HG03460 (cell line): ENCODE results near the gene ARG1.
"Not testable (repeated sequence)": the region's sequence is repeated elsewhere in the genome, so short reads cannot be mapped to it uniquely, and the experiment has no call there.

Experiments
- ATAC-seq: cut with Tn5 transposase; IDR thresholded peaks from one replicate; pipeline ENCODE4 v1.9.1; 2021; ENCODE audit not compliant: unreplicated experiment

ARG1 gene

GRCh38 chr6:131572686-131573415 lies at the start of gene ARG1:
ARG1 (plus strand) TSS chr6:131573226; CDS start chr6:131573283, 57 bp downstream.
- no peak for ATAC-seq

DNA sequence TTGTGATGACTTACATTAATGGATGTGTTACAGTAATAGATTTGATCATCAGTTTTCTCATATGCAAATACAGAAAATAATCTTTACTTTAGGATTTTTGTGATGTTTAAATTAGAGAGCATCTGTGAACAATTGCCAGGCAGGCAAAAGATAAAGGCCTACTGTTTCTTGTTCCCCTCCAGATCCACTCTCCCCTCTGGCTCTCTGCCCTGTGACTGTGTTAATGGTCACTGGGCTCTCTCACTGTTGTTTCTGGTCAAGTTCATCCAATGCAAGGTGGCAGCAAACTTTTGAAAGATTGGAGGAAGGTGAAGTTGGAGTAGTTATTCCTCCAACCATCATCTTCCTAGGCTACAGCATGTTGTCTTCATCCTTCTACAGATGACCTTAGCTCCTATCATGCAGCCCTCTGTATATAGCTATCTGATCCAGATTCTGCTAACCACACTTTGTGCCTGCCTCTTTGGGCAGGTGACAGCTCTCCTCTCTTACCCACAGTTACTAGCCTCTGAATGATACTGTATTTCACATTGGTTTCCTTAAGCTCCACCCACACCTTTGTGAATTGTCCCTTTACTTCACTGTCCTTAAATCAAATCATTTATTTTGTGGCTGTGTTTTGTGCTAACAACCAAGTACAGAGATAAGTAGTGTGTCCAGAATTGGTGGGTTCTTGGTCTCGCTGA lies 48.9 kb upstream of the ARG1 start:
- no peak for ATAC-seq

GRCh38 chr6:131524695-131525336 lies 48.2 kb upstream of the ARG1 start:
- ATAC-seq = no peak

DNA sequence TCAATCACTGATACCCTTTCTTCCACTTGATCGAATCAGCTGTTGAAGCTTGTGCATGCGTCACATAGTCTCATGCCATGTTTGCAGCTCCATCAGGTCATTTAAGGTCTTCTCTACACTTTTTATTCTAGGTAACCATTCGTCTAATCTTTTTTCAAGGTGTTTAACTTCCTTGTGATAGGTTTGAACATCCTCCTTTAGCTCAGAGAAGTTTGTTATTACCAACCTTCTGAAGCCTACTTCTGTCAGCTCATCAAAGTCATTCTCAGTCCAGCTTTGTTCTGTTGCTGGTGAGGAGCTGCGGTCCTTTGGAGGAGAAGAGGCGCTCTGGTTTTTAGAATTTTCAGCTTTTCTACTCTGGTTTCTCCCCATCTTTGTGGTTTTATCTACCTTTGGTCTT lies 42.1 kb upstream of the ARG1 start:
- ATAC-seq = not testable (repeated sequence)

DNA sequence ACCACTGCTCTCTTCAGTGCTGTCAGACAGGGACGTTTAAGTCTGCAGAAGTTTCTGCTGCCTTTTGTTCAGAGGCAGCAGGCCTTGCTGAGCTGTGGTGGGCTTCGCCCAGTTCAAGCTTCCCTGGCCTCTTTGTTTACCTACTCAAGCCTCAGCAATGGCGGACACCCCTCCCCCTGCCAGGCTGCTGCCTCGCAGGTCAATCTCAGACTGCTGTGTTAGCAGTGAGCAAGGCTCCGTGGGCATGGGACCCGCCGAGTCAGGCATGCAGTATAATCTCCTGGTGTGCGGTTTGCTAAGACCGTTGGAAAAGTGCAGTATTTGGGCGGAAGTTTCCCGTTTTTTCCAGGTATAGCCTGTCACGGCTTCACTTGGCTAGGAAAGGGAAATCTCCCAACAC lies 41.3 kb upstream of the ARG1 start:
- ATAC-seq = not testable (repeated sequence)

DNA sequence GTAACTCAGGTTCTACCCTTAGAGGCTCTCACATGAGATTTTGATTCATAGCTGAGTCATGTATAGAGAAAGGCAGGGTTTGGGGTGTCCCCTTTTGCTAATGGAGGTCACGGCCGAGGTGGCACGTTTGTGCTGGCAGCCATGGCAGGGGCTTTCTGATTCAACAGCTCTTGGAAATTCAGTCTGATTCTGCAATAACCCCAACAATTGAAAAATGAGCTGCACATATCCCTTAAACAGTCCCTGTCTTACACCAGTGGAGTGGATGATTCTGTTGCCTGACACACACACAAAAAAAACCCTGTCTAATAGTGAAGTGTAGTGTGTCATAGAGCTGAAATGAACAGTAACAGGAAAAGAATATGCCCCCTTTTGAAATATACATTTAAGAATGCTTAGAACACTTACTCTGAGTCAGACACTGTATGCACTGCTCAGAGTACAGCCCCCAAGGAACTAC lies 40.4 kb upstream of the ARG1 start:
- ATAC-seq = peak; percentile 90

GRCh38 chr6:131538615-131539014 lies 34.4 kb upstream of the ARG1 start:
- not testable (repeated sequence) for ATAC-seq

DNA sequence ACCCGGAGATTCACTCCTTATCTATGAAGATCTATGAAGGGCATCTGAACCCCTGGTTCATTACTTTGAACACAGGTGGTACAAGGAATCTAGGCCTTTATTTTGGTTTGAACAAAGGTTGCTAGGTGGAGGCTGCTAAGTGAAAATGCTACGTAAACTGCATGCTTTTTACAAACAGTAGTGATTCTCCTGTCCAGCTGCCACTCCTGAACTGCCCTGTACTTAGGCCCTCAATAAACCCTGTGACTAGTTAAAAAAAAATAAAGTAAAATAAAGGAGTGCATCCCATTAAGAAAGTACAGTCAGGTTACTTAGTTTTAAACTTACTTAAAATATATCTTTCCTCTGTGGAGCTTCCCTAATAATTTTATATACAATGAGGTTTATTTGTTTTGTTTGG lies 27.7 kb upstream of the ARG1 start:
- no peak for ATAC-seq

- ATAC-seq = no peak
Measured at GRCh38 chr6:131547488-131547887, 25.5 kb upstream of the ARG1 start.

DNA sequence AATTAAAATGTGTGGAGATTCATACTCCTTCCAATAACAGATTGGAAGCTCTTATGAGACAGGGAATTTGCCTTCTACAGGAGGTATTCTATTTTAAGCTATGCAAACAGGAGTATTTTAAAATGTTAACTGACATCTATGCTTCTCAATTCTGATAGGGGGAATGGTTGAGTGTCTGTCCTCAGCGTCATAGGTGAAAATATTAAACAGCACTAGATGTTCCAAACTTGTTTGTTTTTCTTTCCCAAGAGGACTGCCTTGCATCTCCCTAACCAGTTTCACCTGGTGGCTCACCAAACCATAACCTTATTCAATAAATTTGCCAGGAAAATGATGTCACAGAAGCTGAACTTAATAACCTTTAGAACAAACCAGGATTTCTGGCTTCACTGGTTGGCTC lies 24.6 kb upstream of the ARG1 start:
- no peak for ATAC-seq

DNA sequence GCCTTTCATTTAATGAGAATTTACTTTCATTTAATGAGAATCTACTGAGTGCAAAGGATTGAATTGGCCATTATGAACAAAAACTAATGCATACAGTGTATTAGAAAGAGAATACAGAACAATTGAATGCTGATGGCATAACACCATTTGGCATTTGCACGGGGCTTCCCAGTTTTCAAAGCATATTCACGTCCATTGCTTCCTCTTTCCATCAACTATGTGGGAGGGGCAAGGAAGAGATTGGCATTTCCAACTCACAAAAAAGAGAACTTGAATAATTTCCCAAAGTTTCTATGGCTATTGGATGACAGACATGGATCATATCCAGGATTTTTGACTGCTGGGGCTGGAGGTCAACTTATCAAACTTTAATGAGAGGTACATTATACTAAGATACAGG lies 23.2 kb upstream of the ARG1 start:
- no peak for ATAC-seq

DNA sequence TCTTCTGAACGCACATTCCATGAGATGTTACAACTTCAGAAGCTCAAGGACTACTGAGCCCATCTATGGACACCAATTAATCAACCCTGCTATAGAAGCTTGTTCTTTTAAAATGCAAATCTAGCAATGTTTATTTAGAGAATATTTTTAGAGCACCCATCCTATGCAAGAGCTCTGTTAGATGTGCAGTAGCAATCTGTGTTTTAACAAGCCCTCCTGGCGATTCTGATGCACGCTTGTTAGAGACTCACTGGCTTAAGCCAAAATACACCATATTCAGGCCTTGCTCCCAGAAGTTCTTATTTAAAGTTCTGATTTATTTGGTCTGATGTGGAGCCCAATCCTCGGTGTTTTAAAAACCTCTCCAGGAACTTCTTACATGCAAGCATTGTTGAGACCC lies 21.1 kb upstream of the ARG1 start:
- no peak for ATAC-seq

DNA sequence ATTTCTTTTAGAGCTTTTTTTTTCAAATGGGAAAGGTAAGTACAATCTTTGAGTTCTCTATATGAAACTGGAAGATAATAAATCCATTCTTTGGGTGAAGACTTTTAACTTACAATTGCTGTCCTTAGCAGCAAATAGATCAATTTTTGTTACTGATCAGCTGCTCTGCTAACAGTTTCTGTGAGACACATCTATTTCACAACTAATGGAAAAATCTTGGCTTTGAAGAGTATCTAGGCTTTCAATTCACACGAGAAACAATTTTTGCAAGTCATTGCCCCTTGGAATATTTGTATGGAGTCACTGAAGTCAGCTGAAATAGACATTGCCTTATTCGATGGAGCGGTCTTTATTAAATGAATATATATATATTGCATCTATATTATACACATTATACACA lies 20.5 kb upstream of the ARG1 start:
- no peak for ATAC-seq

DNA sequence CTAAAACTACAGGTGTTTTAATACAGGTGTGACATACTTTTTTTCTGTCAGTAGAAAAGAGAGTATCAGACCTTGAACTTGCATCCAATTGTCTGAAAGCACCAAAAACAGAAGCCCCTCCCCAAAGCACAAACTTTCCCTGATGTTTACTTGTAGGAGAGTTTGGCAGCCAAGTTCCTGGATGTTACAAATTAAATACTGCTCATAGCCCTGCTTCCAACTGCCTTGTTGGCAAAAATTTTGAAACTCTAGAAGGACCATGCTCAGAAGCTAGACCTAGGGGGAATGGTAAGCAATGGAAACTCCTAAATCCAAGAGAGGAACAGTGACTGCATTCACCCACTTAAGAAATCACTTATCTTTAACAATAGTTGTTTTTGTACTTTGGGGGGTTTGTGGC lies 17.0 kb upstream of the ARG1 start:
- no peak for ATAC-seq

- no peak for ATAC-seq
Measured at GRCh38 chr6:131558922-131559321, 14.1 kb upstream of the ARG1 start.

DNA sequence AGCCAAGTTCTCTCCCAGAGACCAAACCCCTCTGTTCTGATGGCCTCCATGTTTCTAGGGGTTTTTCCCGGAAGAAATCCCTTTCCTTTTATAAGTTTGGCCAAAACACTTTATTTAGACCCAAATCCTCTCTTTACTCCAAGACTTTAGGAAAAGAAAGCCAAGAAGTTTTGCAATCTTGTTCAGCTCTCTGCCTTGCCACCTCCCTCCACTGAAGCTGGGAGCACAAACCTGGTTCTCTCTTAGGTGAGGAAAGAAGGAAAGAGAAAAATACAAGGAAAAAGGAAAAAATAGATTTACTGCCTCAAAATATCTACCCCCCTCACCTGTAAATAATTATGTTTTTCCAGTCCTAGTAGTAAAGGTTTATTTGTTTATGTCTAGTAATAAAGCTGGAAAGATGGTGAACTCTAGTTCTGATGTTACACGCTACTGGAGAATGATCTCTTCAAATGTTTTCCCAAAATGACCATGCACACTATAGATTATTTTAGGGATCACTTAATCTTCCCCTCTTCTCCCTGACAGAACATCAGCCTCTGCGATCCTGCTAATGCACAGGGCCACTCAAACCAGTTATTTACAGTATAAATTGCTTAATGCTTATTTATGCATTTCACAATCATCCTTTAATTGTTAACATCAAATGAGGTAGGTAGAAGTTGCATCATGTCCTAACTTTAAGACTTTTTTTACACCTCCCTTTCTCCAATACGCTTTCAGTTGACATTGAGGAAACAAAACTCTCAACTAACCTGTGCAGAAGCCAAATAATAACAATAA lies 10.9 kb upstream of the ARG1 start:
- ATAC-seq = no peak

GRCh38 chr6:131565056-131565455 lies 8.0 kb upstream of the ARG1 start:
- no peak for ATAC-seq

- ATAC-seq = no peak
Measured at GRCh38 chr6:131568726-131569125, 4.3 kb upstream of the ARG1 start.

DNA sequence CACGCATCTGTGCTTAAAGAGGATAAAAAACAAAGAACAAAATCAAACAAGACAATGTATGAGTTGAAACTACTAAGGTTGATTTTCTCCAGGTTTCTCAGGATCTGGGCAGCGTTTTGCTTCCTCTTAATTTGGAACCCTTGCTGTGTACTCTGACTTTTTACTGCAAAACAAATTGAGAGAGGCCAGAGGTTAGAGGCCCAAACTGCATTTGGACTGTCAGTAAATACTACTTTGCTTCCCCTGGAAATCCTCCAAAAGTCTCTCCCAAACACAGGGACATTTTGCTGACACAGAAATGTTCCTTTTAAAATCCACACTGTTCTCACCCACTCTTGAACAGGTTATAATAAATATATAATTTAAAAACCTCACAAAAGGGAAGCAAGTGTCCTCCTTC lies 1.1 kb downstream of the ARG1 start:
- no peak for ATAC-seq

- no peak for ATAC-seq
Measured at GRCh38 chr6:131574686-131575085, 1.7 kb downstream of the ARG1 start.

DNA sequence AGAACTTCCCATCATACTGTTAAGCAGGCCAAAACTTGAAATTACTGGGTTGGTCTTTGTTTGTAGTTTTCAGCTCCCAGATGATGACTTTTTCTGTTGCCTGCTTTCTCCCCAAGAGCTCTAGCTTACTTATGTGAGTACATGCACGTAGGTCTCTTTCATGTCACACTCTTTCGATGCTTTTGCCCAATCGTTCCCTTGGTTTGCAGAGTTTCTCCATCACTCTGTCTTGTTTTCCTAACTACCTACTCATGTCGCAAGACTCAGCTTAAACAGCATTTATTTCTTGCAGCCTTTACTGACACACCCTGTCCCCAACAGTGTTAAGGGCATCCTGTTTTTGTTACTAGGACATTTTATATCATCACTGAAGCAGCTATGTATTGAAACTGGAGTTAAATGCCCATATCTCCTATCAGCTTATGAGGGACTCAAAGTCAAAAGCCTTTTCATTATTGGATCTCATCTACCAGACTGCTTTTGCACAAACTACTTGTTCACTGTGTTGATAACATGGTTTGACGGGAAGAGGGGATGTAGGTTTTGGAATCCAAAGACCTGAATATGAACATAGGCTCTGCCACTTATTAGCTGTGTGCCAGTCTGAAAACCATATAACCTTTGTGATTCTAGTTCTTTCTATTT lies 2.9 kb downstream of the ARG1 start:
- no peak for ATAC-seq
